Spleen (tissue), 11 donors: ENCODE results near the gene ORMDL3. TPM values are rescaled to one million over a fixed set of nuclear protein-coding genes. Genes with fewer than 3 reads are reported as not detected.

Experiments used
- DNase-seq: peaks from one replicate; pipeline ENCODE4 v3.0.0-alpha.2; 2020
- H3K27ac ChIP-seq, 8 donors: fragments of 200-600 bp; sonication (generic) in 7 of 8; 1 replicate in 4 of 8; 2 replicates in 4 of 8; pipeline versions ENCODE4 v1.5.0 to v1.8.0; 2016 to 2021; ENCODE audit warnings: inconsistent platforms in 4 of 8, mild to moderate bottlenecking in 4 of 8, moderate library complexity in 1 of 8
- H3K27me3 ChIP-seq, 7 donors: fragments of 200-600 bp; sonication (generic) in 6 of 7; replicated peaks in 1 of 7; 1 replicate in 4 of 7; 2 replicates in 3 of 7; pipeline versions ENCODE4 v1.5.0 to v1.8.0; 2016 to 2021; ENCODE audit warnings: inconsistent platforms in 3 of 7, mild to moderate bottlenecking in 1 of 7
- H3K36me3 ChIP-seq, 6 donors: fragments of 200-600 bp; sonication (generic) in 5 of 6; 1 replicate in 4 of 6; 2 replicates in 2 of 6; pipeline versions ENCODE4 v1.5.0 to v1.8.0; 2016 to 2021; ENCODE audit warnings: inconsistent platforms in 2 of 6
- H3K4me1 ChIP-seq, 6 donors: fragments of 200-600 bp; sonication (generic) in 5 of 6; 1 replicate in 3 of 6; 2 replicates in 3 of 6; pipeline versions ENCODE4 v1.5.0 to v1.8.0; 2016 to 2021; ENCODE audit warnings: inconsistent platforms in 3 of 6
- H3K4me3 ChIP-seq, 8 donors: fragments of 200-600 bp; sonication (generic) in 7 of 8; 1 replicate in 4 of 8; 2 replicates in 4 of 8; pipeline versions ENCODE4 v1.5.0 to v1.8.0; 2016 to 2021; ENCODE audit warnings: inconsistent platforms in 4 of 8, mild to moderate bottlenecking in 4 of 8, moderate library complexity in 2 of 8
- H3K9me3 ChIP-seq, 8 donors: fragments of 200-600 bp; sonication (generic) in 7 of 8; 1 replicate in 4 of 8; 2 replicates in 4 of 8; pipeline versions ENCODE4 v1.5.0 to v1.8.0; 2016 to 2021; ENCODE audit warnings: inconsistent platforms in 4 of 8
- CTCF ChIP-seq, 11 experiments: fragments of 200-600 bp in 7 of 11; fragments of 450-650 bp in 4 of 11; sonication (generic) in 4 of 11; IDR thresholded peaks in 8 of 11; conservative IDR thresholded peaks in 3 of 11; 1 replicate in 7 of 11; 2 replicates in 4 of 11; pipeline versions ENCODE4 v1.4.0 to v1.8.0; 2016 to 2021; ENCODE audit warnings: antibody characterized with exemption in 11 of 11, inconsistent platforms in 4 of 11, mild to moderate bottlenecking in 1 of 11
- POLR2A ChIP-seq, 3 donors: fragments of 450-650 bp; IDR thresholded peaks; one replicate each; pipeline ENCODE4 v1.5.1; 2017; ENCODE audit warnings: antibody characterized with exemption in 3 of 3, mild to moderate bottlenecking in 1 of 3
- POLR2AphosphoS5 ChIP-seq, 3 donors: sonication (generic); formaldehyde crosslinking; IDR thresholded peaks; one replicate each; pipeline ENCODE4 v1.5.1; 2017; ENCODE audit warnings: antibody characterized with exemption in 3 of 3
- WGBS, 5 donors: extraction: QIAGEN DNeasy Blood & Tissue Kit in 3 of 5; methylation state at CpG; one replicate each; pipeline versions ENCODE4 v1.1.5 to v1.1.7; 2013 to 2018; 5-methylcytosine and 5-hydroxymethylcytosine counted together
- intact Hi-C: fragments of 100-400 bp; cut with DNase I; formaldehyde crosslinking; loops from one replicate; pipeline ENCODE4 v1.15.0; 2023; ENCODE audit warnings: low total_unique reads
- polyA plus RNA-seq, 3 donors: library from polyadenylated mRNA; stranded (reverse); fragments of 200-250 nt; gene quantifications; one replicate each; pipeline ENCODE4 v1.2.1, GENCODE V29; 2013
- total RNA-seq, 7 donors: library from RNA; depleted of rRNA in 3 of 7; stranded (reverse); fragments of >200 nt in 3 of 7; fragmentation: NEBNext Ultra II Directional in 4 of 7; extraction: Animal tissue kit (Norgen Biotek cat#: 25700) in 4 of 7; gene quantifications; one replicate each; pipeline versions ENCODE4 v1.1.0 to v1.2.1, GENCODE V29; 2016 to 2021
- donor health status: healthy with polysubstance abuse.
- donor health status: DM: no; HTN: no; CAD: no; lungs with moderate emphysema.
- donor health status: DM: no; HTN: no; CAD: no.
- donor health status: Bipolar disorder and iron deficiency.
- donor health status: healthy.
- donor health status: DM: no; HTN: no; CAD: no.
- donor health status: DM: yes; HTN: yes; CAD: no.

The ORMDL3 gene
- total and polyA plus RNA-seq, 10 donors, result 34.7 to 77.6 (median 51.7) TPM

GRCh38 chr17:39872751-39873150, 54.6 kb downstream of the ORMDL3 start:
- Histone ChIP-seq H3K4me3 (peak overlapping the region in 1 of 8 donors; percentile 19), H3K27ac (no peak overlapping the region), H3K9me3 (peaks cover 0 to 10% (median 0%) of the 10 kb centered on the region in 8 donors), H3K4me1 (peaks cover 0 to 43% (median 8%) of the 10 kb centered on the region in 6 donors), H3K27me3 (peaks cover 0 to 17% (median 5%) of the 10 kb centered on the region in 7 donors), H3K36me3 (no peaks in the 10 kb centered on the region)
- WGBS, 5 donors, result 88 to 93% (median 90%) methylated on average over 2 of the region's 2 CpGs
- intact Hi-C loops, result no loop called here
- TF ChIP-seq CTCF (IDR thresholded peaks at IDR 0.05 in 8 of 11, conservative IDR thresholded peaks at IDR 0.05 in 3 of 11), result peak in 7 of 11 experiments; percentile 7 to 58 (median 26)
- no peak for TF ChIP-seq POLR2AphosphoS5 (IDR thresholded peaks at IDR 0.05)
- no peak for DNase-seq

- no peak for DNase-seq
- TF ChIP-seq POLR2AphosphoS5 (IDR thresholded peaks at IDR 0.05) (no peak), POLR2A (IDR thresholded peaks at IDR 0.05) (no peak), CTCF (IDR thresholded peaks at IDR 0.05 in 8 of 11, conservative IDR thresholded peaks at IDR 0.05 in 3 of 11) (no peak)
- no peak overlapping the region for H3K4me3 ChIP-seq
- no peaks in the 10 kb centered on the region for H3K36me3 ChIP-seq
- 79 to 91% (median 85%) methylated on average over 2 of the region's 2 CpGs for WGBS, 5 donors
- peaks cover 0 to 27% (median 10%) of the 10 kb centered on the region in 7 donors for H3K27me3 ChIP-seq
- H3K4me1 ChIP-seq, result peaks cover 0 to 52% (median 13%) of the 10 kb centered on the region in 6 donors
- intact Hi-C loops, result no loop called here
- peak overlapping the region in 2 of 8 donors; percentile 15 to 26 for H3K27ac ChIP-seq
- H3K9me3 ChIP-seq, result peaks cover 0 to 10% (median 0%) of the 10 kb centered on the region in 8 donors
These were observed 55.6 kb downstream of the ORMDL3 start for GRCh38 chr17:39871801-39872200.

Other genes with a start within 250 kb of the ORMDL3 start
- 10 to 100 TPM; 15.5 to 27.4 (median 20.7) TPM for gene PGAP3, start 239.5 kb downstream of the ORMDL3 start, total RNA-seq
- gene PGAP3, start 239.5 kb downstream of the ORMDL3 start, polyA plus RNA-seq, result 10 to 100 TPM; 11.5 to 21.3 (median 18.3) TPM
- 10 to 100 TPM in 5 of 7 donors, 1 to 10 TPM in 2; 8.5 to 15.9 (median 13.8) TPM for gene ERBB2, start 227.5 kb downstream of the ORMDL3 start, total RNA-seq
- gene ERBB2, start 227.5 kb downstream of the ORMDL3 start, polyA plus RNA-seq, result 1 to 10 TPM; 3.4 to 6.6 (median 4.3) TPM
- 10 to 100 TPM; 28.0 to 58.2 (median 40.5) TPM for gene MIEN1, start 197.1 kb downstream of the ORMDL3 start, total RNA-seq
- 10 to 100 TPM; 60.9 to 85.2 (median 78.7) TPM for gene MIEN1, start 197.1 kb downstream of the ORMDL3 start, polyA plus RNA-seq
- 1 to 10 TPM in 2 of 7 donors, under 1 TPM in 4, not detected in 1; 0.51 to 1.9 (median 0.66) TPM for gene GRB7, start 189.7 kb downstream of the ORMDL3 start, total RNA-seq
- under 1 TPM; 0.04 to 0.19 (median 0.14) TPM for gene GRB7, start 189.7 kb downstream of the ORMDL3 start, polyA plus RNA-seq
- 100 to 1,000 TPM in 1 of 7 donors, 10 to 100 TPM in 6; 79.1 to 132 (median 86.4) TPM for gene IKZF3, start 63.3 kb downstream of the ORMDL3 start, total RNA-seq
- 10 to 100 TPM; 17.5 to 33.3 (median 27.8) TPM for gene IKZF3, start 63.3 kb downstream of the ORMDL3 start, polyA plus RNA-seq
- gene ZPBP2, start 59.4 kb downstream of the ORMDL3 start, total RNA-seq, result under 1 TPM in 3 of 7 donors, not detected in 4; 0.16 to 0.46 (median 0.17) TPM
- gene ZPBP2, start 59.4 kb downstream of the ORMDL3 start, polyA plus RNA-seq, result under 1 TPM; 0.22 to 0.29 (median 0.24) TPM
- 10 to 100 TPM; 15.4 to 30.0 (median 21.4) TPM for gene GSDMB, start 9.0 kb downstream of the ORMDL3 start, total RNA-seq
- gene GSDMB, start 9.0 kb downstream of the ORMDL3 start, polyA plus RNA-seq, result 10 to 100 TPM; 13.1 to 41.9 (median 18.2) TPM
- gene LRRC3C, start 131 bp upstream of the ORMDL3 start, total RNA-seq, result not detected
- under 1 TPM in 1 of 3 donors, not detected in 2; 0.08 TPM for gene LRRC3C, start 131 bp upstream of the ORMDL3 start, polyA plus RNA-seq
- gene GSDMA, start 35.4 kb upstream of the ORMDL3 start, total RNA-seq, result 1 to 10 TPM in 1 of 7 donors, under 1 TPM in 4, not detected in 2; 0.30 to 1.2 (median 0.50) TPM
- gene GSDMA, start 35.4 kb upstream of the ORMDL3 start, polyA plus RNA-seq, result under 1 TPM in 2 of 3 donors, not detected in 1; 0.07 to 0.24 TPM
- 10 to 100 TPM; 57.4 to 70.6 (median 65.5) TPM for gene PSMD3, start 53.2 kb upstream of the ORMDL3 start, total RNA-seq
- 10 to 100 TPM; 35.6 to 50.8 (median 43.5) TPM for gene PSMD3, start 53.2 kb upstream of the ORMDL3 start, polyA plus RNA-seq
- 1 to 10 TPM in 2 of 7 donors, under 1 TPM in 1, not detected in 4; 0.54 to 1.8 (median 1.6) TPM for gene CSF3, start 87.8 kb upstream of the ORMDL3 start, total RNA-seq
- gene CSF3, start 87.8 kb upstream of the ORMDL3 start, polyA plus RNA-seq, result 1 to 10 TPM in 2 of 3 donors, under 1 TPM in 1; 0.24 to 1.4 (median 1.2) TPM
- gene MED24, start 126.8 kb upstream of the ORMDL3 start, total RNA-seq, result 100 to 1,000 TPM in 1 of 7 donors, 10 to 100 TPM in 6; 71.7 to 102 (median 79.1) TPM
- 10 to 100 TPM; 29.2 to 54.4 (median 42.7) TPM for gene MED24, start 126.8 kb upstream of the ORMDL3 start, polyA plus RNA-seq
- gene THRA, start 135.4 kb upstream of the ORMDL3 start, total RNA-seq, result 10 to 100 TPM; 14.6 to 36.1 (median 19.7) TPM
- 10 to 100 TPM in 1 of 3 donors, 1 to 10 TPM in 2; 3.9 to 12.9 (median 4.7) TPM for gene THRA, start 135.4 kb upstream of the ORMDL3 start, polyA plus RNA-seq
- 10 to 100 TPM in 4 of 7 donors, 1 to 10 TPM in 3; 5.5 to 15.8 (median 10.2) TPM for gene NR1D1, start 173.0 kb upstream of the ORMDL3 start, total RNA-seq
- 1 to 10 TPM; 3.3 to 6.4 (median 5.2) TPM for gene NR1D1, start 173.0 kb upstream of the ORMDL3 start, polyA plus RNA-seq
- 100 to 1,000 TPM; 101 to 154 (median 127) TPM for gene MSL1, start 194.4 kb upstream of the ORMDL3 start, total RNA-seq
- 10 to 100 TPM; 52.6 to 85.0 (median 73.3) TPM for gene MSL1, start 194.4 kb upstream of the ORMDL3 start, polyA plus RNA-seq
- 100 to 1,000 TPM in 1 of 7 donors, 10 to 100 TPM in 6; 67.0 to 105 (median 78.5) TPM for gene CASC3, start 212.9 kb upstream of the ORMDL3 start, total RNA-seq
- 10 to 100 TPM; 20.2 to 38.9 (median 35.0) TPM for gene CASC3, start 212.9 kb upstream of the ORMDL3 start, polyA plus RNA-seq
- gene RAPGEFL1, start 249.9 kb upstream of the ORMDL3 start, total RNA-seq, result 10 to 100 TPM in 2 of 7 donors, 1 to 10 TPM in 5; 5.1 to 12.7 (median 9.5) TPM
- gene RAPGEFL1, start 249.9 kb upstream of the ORMDL3 start, polyA plus RNA-seq, result 1 to 10 TPM; 2.9 to 5.9 (median 3.3) TPM